ENCODE results near the gene MGAT4C. TPM values are rescaled to one million over a fixed set of nuclear protein-coding genes. Genes with fewer than 3 reads are reported as not detected.

The MGAT4C gene
- total RNA-seq, 1 donor from 2014 or later: 2.6 TPM

GRCh38 chr12:86234316-86234855 is 21.8 kb downstream of the MGAT4C start:
- no peak for ATAC-seq (ENCODE audit: poor library complexity)
- intact Hi-C loops (cut with DNase I): no loop called here
- no peak for DNase-seq

- no peak for ATAC-seq (ENCODE audit: poor library complexity)
- intact Hi-C loops (cut with DNase I): no loop called here
- no peak for DNase-seq
Observed at GRCh38 chr12:86233126-86233525, 23.1 kb downstream of the MGAT4C start.

DNA sequence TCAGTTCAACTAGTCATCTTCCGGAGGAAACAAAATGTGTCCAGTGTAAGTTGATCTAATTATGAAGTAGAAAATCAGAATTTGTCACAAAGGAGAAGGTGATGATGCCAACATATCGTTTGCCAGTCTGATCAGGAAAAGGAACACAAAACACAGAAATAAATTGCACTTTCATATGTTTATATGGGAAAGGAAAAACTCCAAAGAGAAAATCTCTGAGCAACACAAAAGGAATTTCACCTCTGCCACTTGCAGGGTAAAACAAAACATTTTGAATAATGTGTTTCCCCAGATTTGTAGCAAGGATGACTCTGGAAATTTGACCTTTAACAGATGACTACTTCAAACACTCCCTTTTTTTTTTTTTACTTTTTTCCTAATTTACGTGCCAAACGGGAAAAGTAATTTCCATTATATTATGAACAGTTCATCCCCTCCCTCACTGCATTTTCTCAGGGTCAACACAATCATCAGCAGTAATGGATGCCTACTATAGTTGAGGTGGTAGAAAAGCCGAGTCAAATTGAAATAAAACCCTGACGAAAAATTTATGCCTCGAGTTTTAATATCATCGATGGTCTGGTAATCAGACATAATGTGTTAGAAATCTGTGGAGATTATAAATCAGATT is 25.6 kb downstream of the MGAT4C start:
- intact Hi-C loops (cut with DNase I): no loop called here
- ATAC-seq (ENCODE audit: poor library complexity): no peak
- DNase-seq: no peak

DNA sequence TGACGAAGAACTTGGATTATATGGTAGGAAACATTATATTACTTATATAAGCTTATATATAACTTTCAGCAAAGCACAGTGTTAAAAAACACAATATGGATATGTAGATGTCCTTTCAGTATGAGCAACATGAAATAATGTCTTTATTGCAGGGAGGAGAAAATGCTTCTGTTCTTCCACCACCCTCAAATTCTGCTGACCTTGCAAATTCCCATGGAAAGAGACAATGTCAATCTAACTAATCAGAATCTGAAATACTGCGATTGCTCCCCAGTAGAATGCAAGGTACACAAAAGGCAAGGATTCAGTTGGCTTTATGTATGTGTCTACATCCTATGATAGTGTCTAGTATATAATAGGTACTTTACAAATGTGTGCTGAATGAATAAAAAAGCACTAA is 26.4 kb downstream of the MGAT4C start:
- ATAC-seq (ENCODE audit: poor library complexity) (no peak), DNase-seq (no peak)
- intact Hi-C loops (cut with DNase I): no loop called here

GRCh38 chr12:86228656-86229055 is 27.5 kb downstream of the MGAT4C start:
- intact Hi-C loops (cut with DNase I): no loop called here
- DNase-seq (no peak), ATAC-seq (ENCODE audit: poor library complexity) (no peak)

DNA sequence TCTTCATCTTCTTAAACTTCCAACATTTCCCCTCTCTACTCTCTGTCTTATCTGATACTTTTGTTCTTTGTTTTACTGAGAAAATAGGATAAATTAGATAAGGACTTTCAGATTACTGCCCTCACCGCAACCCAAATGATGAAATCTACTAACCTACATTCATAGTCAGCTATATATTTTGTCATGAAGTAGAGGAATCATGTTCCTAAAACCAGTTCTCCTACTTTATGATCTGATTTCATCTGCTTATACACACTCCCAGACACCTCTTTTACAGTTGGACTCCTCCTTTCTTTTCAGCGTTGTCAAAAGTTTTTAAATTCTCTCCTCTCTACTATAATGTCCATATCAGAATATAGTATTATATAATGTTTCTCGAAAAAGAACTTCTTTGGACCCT is 29.7 kb downstream of the MGAT4C start:
- intact Hi-C loops (cut with DNase I): no loop called here
- ATAC-seq (ENCODE audit: poor library complexity) (no peak), DNase-seq (no peak)

DNA sequence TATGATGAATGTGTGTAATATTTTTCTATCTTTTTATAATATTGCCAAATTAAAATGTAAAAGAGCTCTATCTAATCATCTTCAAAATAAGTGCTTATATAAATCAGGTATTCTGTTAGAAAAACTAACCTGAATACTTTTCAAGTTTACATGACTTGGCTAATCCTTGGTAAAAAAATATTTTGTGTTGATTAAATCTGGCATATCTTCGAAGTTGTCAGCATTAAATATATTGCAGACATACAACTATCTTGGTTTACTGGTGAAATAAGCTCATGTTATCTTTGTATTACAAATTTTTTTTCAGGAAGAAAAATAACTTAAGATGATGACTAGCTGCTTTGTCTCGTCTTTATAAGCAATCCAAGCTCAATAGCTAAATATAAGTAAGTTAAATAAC is 39.6 kb downstream of the MGAT4C start:
- intact Hi-C loops (cut with DNase I): no loop called here
- ATAC-seq (ENCODE audit: poor library complexity): no peak
- no peak for DNase-seq

- DNase-seq (no peak), ATAC-seq (ENCODE audit: poor library complexity) (no peak)
- intact Hi-C loops (cut with DNase I): no loop called here
Observed at GRCh38 chr12:86213012-86213411, 43.2 kb downstream of the MGAT4C start.

GRCh38 chr12:86198696-86199444 is 57.3 kb downstream of the MGAT4C start:
- DNase-seq (no peak), ATAC-seq (ENCODE audit: poor library complexity) (no peak)
- intact Hi-C loops (cut with DNase I): no loop called here

DNA sequence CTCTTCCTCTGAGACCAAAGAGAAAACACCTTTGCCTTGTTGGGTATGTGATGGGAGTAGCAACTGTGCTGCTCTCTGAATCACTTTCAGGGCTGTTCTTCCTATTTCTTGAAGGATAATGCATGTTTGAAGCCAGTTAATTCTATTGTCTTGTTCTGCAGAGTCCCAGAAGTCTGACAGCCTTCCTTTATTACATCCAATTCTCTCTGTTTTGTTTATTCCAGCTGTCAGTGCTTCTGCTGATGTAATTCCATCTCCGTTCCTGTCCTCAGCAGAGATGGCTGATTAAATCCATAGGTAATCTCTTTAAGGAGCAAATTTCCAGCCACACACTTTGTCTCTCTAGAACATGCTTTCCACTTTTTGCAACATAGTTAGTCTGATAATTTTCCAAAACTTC is 59.7 kb downstream of the MGAT4C start:
- ATAC-seq (ENCODE audit: poor library complexity): no peak

GRCh38 chr12:86194721-86195120 is 61.5 kb downstream of the MGAT4C start:
- no peak for ATAC-seq (ENCODE audit: poor library complexity)
- DNase-seq: no peak
- intact Hi-C loops (cut with DNase I): no loop called here

More for the DNA sequence above, 59.7 kb downstream of the MGAT4C start:
- DNase-seq: no peak
- intact Hi-C loops (cut with DNase I): no loop called here

GRCh38 chr12:86193931-86194330 is 62.3 kb downstream of the MGAT4C start:
- intact Hi-C loops (cut with DNase I): no loop called here
- DNase-seq (no peak), ATAC-seq (ENCODE audit: poor library complexity) (no peak)

GRCh38 chr12:86188226-86188625 is 68.0 kb downstream of the MGAT4C start:
- intact Hi-C loops (cut with DNase I): no loop called here
- ATAC-seq (ENCODE audit: poor library complexity): no peak
- no peak for DNase-seq

- ATAC-seq (ENCODE audit: poor library complexity) (no peak), DNase-seq (no peak)
- intact Hi-C loops (cut with DNase I): no loop called here
Observed at GRCh38 chr12:86186449-86186848, 69.7 kb downstream of the MGAT4C start.

DNA sequence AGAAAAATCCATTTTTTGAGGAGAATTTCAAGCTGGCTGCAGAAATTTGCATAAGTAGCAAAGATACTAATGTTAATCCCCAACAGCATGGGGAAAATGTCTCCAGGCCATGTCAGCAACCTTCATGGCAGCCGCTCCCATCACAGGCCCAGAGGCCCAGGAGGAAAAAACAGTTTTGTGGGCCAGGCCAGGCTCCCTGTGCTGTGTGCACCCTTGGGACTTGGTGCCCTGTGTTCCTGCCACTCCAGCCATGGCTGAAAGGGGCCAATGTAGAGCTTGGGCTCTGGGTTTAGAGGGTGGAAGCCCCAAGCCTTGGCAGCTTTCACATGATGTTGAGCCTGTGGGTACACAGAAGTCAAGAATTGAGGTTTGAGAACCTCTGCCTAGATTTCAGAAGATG is 76.3 kb downstream of the MGAT4C start:
- ATAC-seq (ENCODE audit: poor library complexity) (no peak), DNase-seq (no peak)
- intact Hi-C loops (cut with DNase I): no loop called here

GRCh38 chr12:86174188-86174587 is 82.0 kb downstream of the MGAT4C start:
- intact Hi-C loops (cut with DNase I): no loop called here
- ATAC-seq (ENCODE audit: poor library complexity): no peak
- DNase-seq: no peak

DNA sequence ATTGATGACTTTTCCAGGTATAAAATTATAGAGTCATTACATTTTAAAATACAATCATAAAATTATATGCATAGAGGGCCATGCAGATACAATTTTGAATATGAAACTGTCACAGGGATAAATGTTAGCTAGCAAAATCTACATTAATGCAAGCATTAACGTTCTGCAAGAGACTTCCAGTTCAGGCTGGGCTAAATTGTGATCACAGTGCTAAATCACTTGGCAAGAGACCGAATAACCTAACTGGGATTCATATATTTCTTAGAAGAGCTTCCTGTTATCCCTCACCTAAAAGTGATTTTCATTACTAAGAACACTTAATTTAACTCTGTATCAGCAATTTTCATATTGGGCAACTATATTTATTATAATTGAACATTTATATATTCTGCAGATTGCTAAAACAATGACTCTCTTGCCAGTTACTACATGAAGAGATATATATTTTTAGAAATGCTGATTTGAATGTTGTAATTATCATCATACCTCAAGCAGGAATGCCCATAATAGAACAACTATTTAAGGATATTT is 83.2 kb downstream of the MGAT4C start:
- no peak for ATAC-seq (ENCODE audit: poor library complexity)
- intact Hi-C loops (cut with DNase I): no loop called here
- no peak for DNase-seq

GRCh38 chr12:86170051-86170450 is 86.1 kb downstream of the MGAT4C start:
- DNase-seq: no peak
- no peak for ATAC-seq (ENCODE audit: poor library complexity)
- intact Hi-C loops (cut with DNase I): no loop called here

DNA sequence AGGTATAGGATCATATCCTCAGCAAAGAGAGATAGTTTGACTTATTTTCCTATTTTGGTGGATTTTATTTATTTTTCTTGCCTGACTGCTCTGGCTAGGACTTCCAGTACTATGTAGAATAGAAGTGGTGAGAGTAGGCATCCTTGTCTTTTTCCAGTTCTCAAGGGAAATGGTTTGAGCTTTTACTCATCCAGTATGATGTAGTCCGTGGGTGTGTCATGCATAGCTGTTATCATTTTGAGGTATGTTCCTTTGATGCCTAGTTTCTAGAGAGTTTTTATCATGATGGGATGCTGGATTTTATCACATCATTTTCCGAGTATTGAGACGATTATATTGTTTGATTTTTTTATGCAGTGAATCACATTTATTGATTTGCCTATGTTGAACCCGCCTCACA is 97.2 kb downstream of the MGAT4C start:
- ATAC-seq (ENCODE audit: poor library complexity): no peak
- DNase-seq: no peak
- intact Hi-C loops (cut with DNase I): no loop called here

GRCh38 chr12:86154620-86155019 is 101.6 kb downstream of the MGAT4C start:
- no peak for DNase-seq
- ATAC-seq (ENCODE audit: poor library complexity): no peak
- intact Hi-C loops (cut with DNase I): no loop called here
